ENCODE results near the gene LSAMP. TPM values are rescaled to one million over a fixed set of nuclear protein-coding genes. Genes with fewer than 3 reads are reported as not detected.

Gene LSAMP
- total RNA-seq, 1 donor from 2014 or later: 10.2 TPM

DNA sequence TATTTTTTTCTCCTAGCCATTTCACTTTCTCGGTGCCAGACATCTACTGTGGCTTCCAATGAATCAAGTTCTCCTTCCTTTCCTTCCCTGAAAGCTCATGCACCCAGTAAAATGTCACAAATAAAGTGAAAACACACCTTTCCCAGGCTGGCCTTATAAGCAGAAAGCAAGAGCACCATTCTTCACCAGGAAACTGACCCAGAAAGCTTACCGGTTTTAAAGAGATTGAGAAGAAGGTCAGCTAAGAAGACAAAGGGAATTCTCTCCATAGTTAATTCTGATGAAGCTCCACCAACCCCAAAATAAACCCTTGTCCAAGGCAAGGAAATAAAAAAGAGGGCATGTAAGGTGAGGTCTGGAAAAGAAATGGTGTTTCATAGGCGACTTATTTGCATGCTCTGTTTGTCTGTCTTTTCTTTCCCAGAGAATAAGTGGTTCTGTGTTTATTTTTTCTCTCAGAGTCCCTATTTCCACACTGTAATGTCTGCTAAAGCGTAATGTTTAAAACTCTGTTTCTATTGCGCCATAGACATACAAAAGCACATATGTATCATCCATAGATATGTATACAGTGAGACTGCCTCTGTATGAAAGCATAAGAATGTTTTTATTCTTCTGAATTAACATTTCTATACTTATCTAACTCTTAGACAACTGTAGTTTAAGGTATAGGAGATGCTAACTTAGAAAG is 2.8 kb downstream of the LSAMP start:
- H3K4me3 ChIP-seq (ENCODE audit: low read depth, low read length): peak overlapping the region; percentile 0
- no peak for DNase-seq (ENCODE audit: low read depth)
- TF ChIP-seq, protein P1, sequence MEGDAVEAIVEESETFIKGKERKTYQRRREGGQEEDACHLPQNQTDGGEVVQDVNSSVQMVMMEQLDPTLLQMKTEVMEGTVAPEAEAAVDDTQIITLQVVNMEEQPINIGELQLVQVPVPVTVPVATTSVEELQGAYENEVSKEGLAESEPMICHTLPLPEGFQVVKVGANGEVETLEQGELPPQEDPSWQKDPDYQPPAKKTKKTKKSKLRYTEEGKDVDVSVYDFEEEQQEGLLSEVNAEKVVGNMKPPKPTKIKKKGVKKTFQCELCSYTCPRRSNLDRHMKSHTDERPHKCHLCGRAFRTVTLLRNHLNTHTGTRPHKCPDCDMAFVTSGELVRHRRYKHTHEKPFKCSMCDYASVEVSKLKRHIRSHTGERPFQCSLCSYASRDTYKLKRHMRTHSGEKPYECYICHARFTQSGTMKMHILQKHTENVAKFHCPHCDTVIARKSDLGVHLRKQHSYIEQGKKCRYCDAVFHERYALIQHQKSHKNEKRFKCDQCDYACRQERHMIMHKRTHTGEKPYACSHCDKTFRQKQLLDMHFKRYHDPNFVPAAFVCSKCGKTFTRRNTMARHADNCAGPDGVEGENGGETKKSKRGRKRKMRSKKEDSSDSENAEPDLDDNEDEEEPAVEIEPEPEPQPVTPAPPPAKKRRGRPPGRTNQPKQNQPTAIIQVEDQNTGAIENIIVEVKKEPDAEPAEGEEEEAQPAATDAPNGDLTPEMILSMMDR (IDR thresholded peaks at IDR 0.05; ENCODE audit: insufficient read depth, low read length, poor library complexity, severe bottlenecking): no peak
- H3K36me3 ChIP-seq (ENCODE audit: control insufficient read depth, insufficient read depth, low read length): no peaks in the 10 kb centered on the region
- H3K27me3 ChIP-seq (ENCODE audit: control insufficient read depth, insufficient read depth, low read length): no peaks in the 10 kb centered on the region

DNA sequence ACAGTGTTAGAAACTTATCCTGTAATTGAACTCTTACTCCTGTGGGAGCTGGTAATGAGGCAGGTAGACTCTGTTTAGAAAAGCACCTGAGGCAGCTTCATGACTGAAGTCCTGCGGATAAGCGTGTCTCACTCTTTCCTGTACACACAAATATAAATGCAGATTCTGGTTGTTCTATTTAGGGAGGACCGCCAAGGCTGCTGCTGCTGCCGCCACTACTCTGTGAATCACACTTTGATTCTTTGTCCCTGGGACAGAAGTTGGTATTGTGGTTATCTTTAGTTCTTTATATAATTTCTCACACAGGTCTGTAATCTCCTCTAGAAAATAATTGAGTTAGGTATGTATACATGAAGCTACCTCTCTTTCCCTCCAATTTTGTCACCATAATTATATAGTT is 3.6 kb downstream of the LSAMP start:
- no peak overlapping the region for H3K4me3 ChIP-seq (ENCODE audit: low read depth, low read length)
- TF ChIP-seq, protein P1 (IDR thresholded peaks at IDR 0.05; ENCODE audit: insufficient read depth, low read length, poor library complexity, severe bottlenecking): no peak
- no peaks in the 10 kb centered on the region for H3K36me3 ChIP-seq (ENCODE audit: control insufficient read depth, insufficient read depth, low read length)
- no peaks in the 10 kb centered on the region for H3K27me3 ChIP-seq (ENCODE audit: control insufficient read depth, insufficient read depth, low read length)
- no peak for DNase-seq (ENCODE audit: low read depth)

DNA sequence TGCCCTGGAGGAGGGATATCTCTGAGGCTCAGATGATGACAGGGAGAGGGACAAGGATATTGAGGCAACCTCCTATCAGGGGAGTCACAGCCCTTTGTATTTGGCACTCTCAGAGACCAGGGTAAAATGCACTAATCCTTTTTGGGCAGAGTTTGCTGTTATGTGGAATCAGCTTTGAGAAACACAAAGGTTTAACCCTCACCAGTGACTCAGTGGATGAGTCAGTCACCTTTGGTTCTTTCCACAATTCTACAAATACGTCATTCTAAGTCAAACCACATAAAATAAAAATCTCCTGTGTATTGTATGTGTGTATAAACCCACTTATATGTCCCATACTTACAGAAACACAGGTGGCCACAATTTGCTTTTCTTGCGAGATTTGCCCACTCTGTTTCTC is 5.1 kb downstream of the LSAMP start:
- no peak overlapping the region for H3K4me3 ChIP-seq (ENCODE audit: low read depth, low read length)
- TF ChIP-seq, protein P1 (IDR thresholded peaks at IDR 0.05; ENCODE audit: insufficient read depth, low read length, poor library complexity, severe bottlenecking): no peak
- no peaks in the 10 kb centered on the region for H3K36me3 ChIP-seq (ENCODE audit: control insufficient read depth, insufficient read depth, low read length)
- DNase-seq (ENCODE audit: low read depth): peak; percentile 78
- no peaks in the 10 kb centered on the region for H3K27me3 ChIP-seq (ENCODE audit: control insufficient read depth, insufficient read depth, low read length)

DNA sequence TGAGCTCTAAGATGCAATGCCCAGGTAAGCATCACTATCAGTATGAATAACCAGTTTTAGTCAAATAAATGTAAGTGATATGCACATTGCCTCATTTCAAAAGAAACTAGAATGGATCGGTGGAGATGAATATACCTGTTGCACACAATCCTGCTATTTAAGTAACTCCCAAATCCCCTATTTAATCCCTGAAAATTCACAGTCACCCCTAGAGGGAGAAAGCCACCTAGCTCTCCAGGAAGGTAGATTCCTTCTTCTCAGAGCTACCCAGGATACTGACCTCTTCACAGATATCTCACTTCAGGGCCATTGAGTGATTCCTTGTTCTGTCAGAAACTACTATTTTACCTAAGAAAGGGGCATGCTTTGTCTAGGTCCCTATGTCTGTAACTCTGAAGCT is 11.7 kb downstream of the LSAMP start:
- H3K27me3 ChIP-seq (ENCODE audit: control insufficient read depth, insufficient read depth, low read length): no peaks in the 10 kb centered on the region
- no peaks in the 10 kb centered on the region for H3K36me3 ChIP-seq (ENCODE audit: control insufficient read depth, insufficient read depth, low read length)
- no peak overlapping the region for H3K4me3 ChIP-seq (ENCODE audit: low read depth, low read length)
- DNase-seq (ENCODE audit: low read depth): no peak
- TF ChIP-seq, protein P1 (IDR thresholded peaks at IDR 0.05; ENCODE audit: insufficient read depth, low read length, poor library complexity, severe bottlenecking): no peak

DNA sequence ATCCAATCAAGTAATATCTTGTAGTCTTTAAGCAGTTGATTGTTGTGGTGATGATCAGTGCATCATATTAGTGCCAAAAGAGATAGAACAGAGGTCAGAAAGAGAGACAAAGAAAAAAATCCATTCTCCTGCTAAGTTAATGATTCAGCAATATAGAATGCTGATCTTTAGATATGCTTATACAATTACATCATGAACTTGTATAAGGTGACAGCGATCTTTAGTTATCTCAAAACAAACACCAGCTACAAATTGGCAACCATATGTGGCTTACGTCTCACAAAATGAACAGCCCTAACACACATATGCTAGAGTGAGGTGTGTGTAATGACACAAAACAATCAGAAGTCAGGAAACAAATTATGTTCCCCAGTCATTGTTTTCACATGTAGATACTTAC is 12.5 kb downstream of the LSAMP start:
- no peaks in the 10 kb centered on the region for H3K27me3 ChIP-seq (ENCODE audit: control insufficient read depth, insufficient read depth, low read length)
- DNase-seq (ENCODE audit: low read depth): no peak
- no peaks in the 10 kb centered on the region for H3K36me3 ChIP-seq (ENCODE audit: control insufficient read depth, insufficient read depth, low read length)
- TF ChIP-seq, protein P1 (IDR thresholded peaks at IDR 0.05; ENCODE audit: insufficient read depth, low read length, poor library complexity, severe bottlenecking): no peak
- H3K4me3 ChIP-seq (ENCODE audit: low read depth, low read length): no peak overlapping the region

Measured in kidney epithelial cell (primary cell).